H1 (cell line): Measurements from ENCODE around the gene UHRF1. TPM values are rescaled to one million over a fixed set of nuclear protein-coding genes. Genes with fewer than 3 reads are reported as not detected.

Experiments used
- CBX5 ChIP-seq: fragments of 300-800, 300-1000 bp; sonication (generic); IDR thresholded peaks from 2 replicates; pipeline ENCODE4 v1.7.1; 2016; ENCODE audit warnings: antibody characterized with exemption, low read length, low read depth
- CBX8 ChIP-seq: fragments of 300-800, 300-1000 bp; sonication (generic); IDR thresholded peaks from 2 replicates; pipeline ENCODE4 v1.7.1; 2016; ENCODE audit warnings: low read depth, low read length, borderline replicate concordance
- CHD1 ChIP-seq: IDR thresholded peaks from 2 replicates; pipeline ENCODE4 v1.6.1; 2012; ENCODE audit warnings: low read depth, low read length, improper control_type of control experiment
- EGR1 ChIP-seq: IDR thresholded peaks from 2 replicates; pipeline ENCODE4 v1.6.1; 2011; ENCODE audit warnings: low read depth, low read length, borderline replicate concordance
- GTF2F1 ChIP-seq: IDR thresholded peaks from 2 replicates; pipeline ENCODE4 v1.6.1; 2012; ENCODE audit warnings: low read depth, low read length, improper control_type of control experiment, borderline replicate concordance
- KDM1A ChIP-seq: fragments of 200-600, 300-600 bp; sonication (generic); IDR thresholded peaks from 2 replicates; pipeline ENCODE4 v1.7.1; 2016; ENCODE audit warnings: mild to moderate bottlenecking, low read length, borderline replicate concordance
- RFX5 ChIP-seq: IDR thresholded peaks from 2 replicates; pipeline ENCODE4 v1.6.1; 2011; ENCODE audit warnings: low read depth, low read length, improper control_type of control experiment, borderline replicate concordance
- SRF ChIP-seq: IDR thresholded peaks from 2 replicates; pipeline ENCODE4 v1.6.1; 2011; ENCODE audit warnings: mild to moderate bottlenecking, low read depth, low read length, moderate library complexity
- TEAD4 ChIP-seq: IDR thresholded peaks from 2 replicates; pipeline ENCODE4 v1.6.1; 2012; ENCODE audit warnings: low read depth, low read length, inconsistent platforms, mixed read lengths
- polyA plus RNA-seq, 7 experiments: library from polyadenylated mRNA; depleted of rRNA in 3 of 7; stranded (reverse) in 5 of 7; unstranded in 2 of 7; fragments of >200 nt in 5 of 7; fragments of 200-250 nt in 2 of 7; gene quantifications; 1 replicate in 5 of 7; 2 replicates in 1 of 7; 4 replicates in 1 of 7; pipeline versions ENCODE4 v1.2.1 to v1.2.3, GENCODE V29; 2011 to 2013; ENCODE audit warnings: missing spikeins in 2 of 7, mixed read lengths in 2 of 7
- total RNA-seq: library from RNA; stranded (reverse); fragmentation: NEBNext Ultra II Directional; extraction: Animal tissue kit (Norgen Biotek cat#: 25700); gene quantifications from 2 replicates; pipeline ENCODE4 v1.2.1, GENCODE V29; 2021

Gene UHRF1
- total and polyA plus RNA-seq, 2 of the 8 experiments (the other 6 are each of a cell fraction or from before 2014, with no cell fraction given): 14.7 to 65.8 TPM

- TF ChIP-seq KDM1A (peak; percentile 58; the same call in 1 of the 2 replicates), GTF2F1 (no peak; the same call in 1 of the 2 replicates), EGR1 (peak; percentile 51; the same call in 1 of the 2 replicates), RFX5 (no peak), SRF (no peak), TEAD4 (peak; percentile 53; the same call in 1 of the 2 replicates), CBX8 (no peak), CBX5 (no peak), CHD1 (no peak)
Observed at GRCh38 chr19:4968462-4969291, 59.4 kb downstream of the UHRF1 start, which contains the start of gene KDM4B (continued).
